Suppressor macrophage treated with lipopolysaccharide for 4 hours (primary cell): ENCODE measurements around the gene EYS.

Source experiments
- DNase-seq: peaks from one replicate; pipeline ENCODE4 v3.0.0-alpha.2; 2020

EYS gene

DNA sequence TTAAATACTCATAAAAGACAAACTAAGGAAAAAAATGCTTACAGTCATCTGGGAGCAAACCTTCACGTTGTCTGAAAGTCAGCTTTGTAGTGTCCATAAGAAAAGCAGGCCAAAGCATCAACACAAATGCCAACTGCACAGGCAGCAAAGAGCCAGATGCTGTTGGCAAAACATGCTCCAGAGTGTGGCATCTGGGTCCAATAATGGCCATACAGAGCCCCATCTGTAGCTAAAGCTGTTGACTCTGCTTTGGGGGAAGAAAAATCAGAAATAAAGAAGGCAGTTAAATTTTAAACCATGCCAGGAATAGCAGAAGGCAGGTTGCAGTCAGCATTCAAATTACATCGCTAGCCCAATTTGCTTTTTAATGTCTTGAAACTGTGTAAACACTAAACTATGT is 776.3 kb downstream of the EYS start:
- no peak for DNase-seq

DNA sequence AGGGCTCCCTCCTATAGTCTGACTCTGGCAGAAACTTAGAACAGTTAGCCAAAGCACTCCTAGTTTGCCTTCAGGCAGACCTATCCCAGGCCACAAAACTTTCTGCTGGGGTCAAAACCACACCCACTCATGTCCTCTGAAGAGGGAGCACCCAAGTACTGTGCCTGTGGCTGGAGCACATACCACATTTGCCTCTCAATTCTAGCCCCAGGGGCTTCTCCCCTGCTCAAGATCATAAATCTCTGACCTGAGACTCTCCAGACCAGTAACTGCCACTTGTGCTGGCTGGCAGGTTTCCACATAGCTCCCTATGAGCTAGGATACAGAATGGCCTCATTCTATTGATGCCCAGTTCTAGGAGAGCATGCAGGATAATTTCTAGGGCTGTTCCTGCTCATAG is 781.0 kb downstream of the EYS start:
- no peak for DNase-seq

DNA sequence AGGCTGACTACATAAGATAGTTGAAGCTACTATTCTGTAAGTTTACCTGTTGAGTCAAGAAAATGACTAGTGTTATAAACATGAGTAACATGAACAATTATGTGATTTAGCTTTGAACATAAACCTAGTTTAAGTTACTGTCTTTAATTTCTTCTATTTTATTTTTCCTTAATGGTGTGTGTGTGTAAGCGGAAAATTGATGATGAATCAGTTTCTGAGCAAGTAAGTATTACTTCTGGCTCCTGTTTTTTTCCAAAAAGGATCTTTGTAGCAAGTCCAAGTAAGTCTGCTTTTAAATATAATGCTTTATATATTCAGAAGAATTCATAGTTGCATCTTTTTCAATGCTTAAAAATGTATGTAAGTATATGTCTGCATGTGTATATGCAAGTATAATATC is 786.8 kb downstream of the EYS start:
- DNase-seq = no peak

DNA sequence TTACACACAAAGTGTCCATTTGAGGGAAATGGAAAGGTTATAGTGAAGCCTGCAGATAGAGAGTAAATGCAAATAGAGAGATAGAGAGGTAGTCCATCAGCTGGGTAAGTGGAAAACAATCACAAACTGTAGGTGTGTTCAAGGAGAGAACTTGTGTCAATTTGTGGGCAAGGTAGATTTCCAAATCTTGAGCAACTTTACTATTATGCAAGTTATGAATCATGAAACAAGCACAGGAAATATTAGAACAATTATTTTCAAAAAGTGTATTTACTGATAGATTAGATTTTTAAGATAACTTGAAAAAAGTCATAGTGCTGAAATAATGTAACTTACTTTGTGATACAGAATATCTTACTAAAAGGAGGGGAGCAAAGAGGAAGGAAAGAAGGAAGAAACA is 792.9 kb downstream of the EYS start:
- no peak for DNase-seq

DNA sequence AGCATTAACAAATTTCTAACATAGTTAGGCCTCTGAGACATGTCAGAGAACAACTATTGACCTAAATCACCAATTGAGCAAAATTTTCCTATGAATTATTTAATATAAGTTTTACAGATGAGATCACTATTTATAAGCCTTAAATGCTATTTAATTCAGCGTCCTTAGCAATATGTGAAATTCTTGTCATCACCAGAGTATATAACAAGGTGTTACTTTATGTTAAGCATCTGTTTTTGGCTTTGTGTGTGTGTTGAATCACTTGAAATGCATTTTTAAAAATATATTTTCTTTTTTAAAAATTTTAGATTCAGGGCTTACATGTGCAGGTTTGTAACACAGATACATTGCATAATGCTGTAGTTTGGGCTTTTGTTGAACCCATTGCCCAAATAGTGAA is 794.1 kb downstream of the EYS start:
- no peak for DNase-seq

DNA sequence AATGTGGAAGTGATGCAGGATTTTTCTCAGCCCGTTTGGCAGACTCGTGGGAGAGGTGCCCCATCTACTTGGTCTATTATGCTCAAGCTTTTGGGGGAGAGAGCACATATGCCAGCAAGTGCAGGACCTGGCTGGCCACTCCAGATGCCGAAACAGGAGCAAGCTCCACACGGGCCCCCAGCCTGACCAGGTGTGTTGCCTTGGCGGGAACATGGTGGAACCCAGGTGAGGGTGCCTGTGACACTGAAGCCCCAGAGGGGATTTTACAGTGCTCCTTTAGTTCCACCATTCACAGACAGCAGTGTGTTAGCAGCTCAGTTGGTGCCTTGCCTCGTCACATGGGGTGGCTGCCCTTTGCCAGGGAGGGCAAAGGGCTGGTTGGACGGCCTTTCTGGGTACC is 798.9 kb downstream of the EYS start:
- no peak for DNase-seq

DNA sequence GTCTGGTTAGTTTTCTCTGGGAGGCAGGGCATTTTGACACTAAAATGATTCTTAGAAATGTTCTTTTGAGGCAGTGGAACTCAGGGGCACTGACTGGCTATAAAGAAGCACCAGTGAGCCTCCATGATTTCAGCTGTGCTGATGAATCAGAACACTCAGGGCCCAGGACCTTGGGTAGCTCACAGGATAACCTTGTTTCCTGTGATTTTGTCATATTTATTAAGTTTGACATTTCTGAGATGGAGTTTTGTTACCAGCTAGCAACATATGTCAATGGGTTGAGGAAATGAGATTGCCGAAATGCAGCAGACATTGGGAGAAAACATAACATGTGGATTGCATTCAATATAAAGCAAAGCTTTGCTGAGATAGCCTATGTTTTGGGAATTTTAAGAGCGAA is 802.4 kb downstream of the EYS start:
- no peak for DNase-seq

DNA sequence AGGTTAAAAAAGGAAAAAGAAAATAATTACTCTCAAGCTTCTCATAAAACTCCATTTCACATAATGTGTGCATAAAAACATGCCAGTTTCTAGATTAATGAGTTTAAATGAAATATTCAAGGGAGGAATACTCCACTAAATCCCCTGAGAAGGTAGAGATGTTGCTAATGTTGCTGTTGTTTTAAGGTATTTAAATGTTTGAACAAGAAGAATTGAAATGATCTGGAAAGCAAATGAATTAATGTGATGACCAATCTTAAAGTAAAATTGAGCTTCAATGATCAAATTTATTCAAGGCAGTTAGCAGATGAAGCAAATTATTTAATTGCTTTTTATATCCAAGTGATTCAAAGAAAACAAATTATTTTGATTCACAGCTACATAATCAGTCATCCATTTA is 804.4 kb downstream of the EYS start:
- DNase-seq = no peak

DNA sequence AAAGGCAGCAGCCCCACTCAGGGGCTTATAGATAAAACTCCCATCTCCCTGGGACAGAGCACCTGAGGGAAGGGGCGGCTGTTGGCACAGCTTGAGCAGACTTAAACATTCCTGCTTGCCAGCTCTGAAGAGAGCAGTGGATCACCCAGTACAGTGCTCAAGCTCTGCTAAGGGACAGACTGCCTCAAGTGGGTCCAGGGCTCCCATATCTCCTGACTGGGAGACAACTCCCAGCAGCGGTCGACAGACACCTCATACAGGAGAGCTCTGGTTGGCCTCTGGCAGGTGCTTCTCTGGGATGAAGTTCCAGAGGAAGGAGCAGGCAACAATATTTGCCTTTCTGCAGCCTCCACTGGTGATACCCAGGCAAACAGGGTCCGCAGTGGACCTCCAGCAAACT is 810.1 kb downstream of the EYS start:
- DNase-seq = no peak

DNA sequence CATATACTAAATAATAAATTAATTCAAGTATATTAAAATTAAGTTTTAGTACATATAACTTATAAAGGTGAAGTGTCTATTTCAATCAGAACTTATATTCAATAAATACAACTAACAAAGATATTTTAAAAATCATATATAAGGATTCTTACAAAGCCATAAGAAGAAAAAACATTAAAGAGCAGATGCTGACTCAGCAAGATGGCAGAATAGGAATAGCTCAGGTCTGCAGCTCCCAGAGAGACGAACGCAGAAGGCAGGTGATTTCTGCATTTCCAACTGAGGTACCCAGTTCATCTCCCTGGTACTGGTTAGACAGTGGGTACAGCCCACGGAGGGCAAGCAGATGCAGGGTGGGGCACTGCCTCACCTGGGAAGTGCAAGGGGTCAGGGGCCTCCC is 811.1 kb downstream of the EYS start:
- DNase-seq = no peak

DNA sequence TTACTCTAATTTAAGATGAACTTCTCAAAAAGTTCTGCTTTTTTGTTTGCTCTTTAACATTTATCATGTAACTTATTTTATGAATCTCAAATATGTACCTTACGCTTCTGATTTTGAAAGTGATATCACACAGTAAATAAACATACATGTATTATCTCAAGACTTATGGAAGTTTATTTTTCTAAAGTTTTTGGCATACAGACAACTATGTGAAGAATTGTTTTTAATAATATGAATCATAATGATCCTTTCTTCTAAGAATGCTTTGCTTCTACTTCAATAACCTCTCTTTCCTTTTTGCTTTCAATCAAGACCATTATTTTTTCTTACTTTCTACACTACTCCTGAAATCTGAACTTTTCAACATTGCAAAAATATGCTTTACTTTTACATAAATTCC is 816.4 kb downstream of the EYS start:
- DNase-seq = no peak

DNA sequence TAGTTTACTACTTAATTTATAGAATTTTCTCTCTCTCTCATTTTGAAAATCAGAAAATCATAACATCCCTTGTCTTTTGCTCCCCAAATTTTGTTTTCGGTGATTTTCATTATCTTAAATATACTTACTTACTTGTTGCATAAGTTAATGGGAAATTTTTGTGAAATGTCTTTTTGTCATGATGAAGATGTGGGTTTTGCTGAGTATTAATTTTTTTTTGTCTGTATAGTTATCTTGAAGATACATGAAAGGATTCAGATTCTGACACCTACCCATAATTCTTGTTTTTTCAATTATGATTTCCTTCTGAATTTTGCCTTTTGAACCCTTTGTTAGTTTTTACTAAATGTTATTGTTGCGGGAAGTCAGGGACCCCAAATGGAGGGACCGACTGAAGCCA is 817.9 kb downstream of the EYS start:
- no peak for DNase-seq

DNA sequence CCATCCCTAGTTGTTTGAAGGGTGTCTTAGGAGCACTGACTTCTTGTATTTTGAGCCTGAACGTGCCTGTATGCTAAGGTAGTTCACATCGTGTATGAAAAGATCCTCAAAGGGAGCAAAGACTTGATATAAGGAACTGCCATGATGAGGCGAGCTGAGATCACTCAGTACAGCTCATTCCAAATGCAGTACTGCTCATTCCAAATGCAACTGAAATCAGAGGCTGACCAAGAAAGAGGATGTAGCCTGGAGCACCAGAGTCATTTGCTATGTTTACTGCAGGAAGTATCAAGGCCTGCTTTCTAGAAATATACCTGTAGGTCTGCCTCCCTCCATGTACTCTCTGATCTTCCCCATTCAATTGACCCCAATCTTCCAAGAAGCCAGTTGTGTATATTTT is 832.2 kb downstream of the EYS start:
- DNase-seq = no peak

DNA sequence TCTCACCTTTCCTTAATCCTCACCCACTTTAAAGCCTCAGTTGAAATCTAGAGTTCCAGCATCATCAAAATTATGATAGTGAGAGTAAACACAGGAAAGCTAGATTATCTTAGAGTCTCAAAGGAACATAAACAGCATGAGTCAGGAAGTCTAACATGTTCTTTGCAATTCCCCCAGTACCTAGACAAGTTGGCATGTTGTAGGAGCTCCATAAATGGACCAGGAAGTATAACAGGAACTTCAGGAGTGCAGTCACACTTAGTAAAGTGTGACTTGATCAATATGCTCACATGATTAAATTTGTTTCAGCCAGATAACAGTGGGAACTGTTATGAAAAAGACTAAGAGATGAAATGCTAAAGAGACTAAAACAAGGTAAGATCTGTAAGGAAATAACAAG is 834.4 kb downstream of the EYS start:
- no peak for DNase-seq

DNA sequence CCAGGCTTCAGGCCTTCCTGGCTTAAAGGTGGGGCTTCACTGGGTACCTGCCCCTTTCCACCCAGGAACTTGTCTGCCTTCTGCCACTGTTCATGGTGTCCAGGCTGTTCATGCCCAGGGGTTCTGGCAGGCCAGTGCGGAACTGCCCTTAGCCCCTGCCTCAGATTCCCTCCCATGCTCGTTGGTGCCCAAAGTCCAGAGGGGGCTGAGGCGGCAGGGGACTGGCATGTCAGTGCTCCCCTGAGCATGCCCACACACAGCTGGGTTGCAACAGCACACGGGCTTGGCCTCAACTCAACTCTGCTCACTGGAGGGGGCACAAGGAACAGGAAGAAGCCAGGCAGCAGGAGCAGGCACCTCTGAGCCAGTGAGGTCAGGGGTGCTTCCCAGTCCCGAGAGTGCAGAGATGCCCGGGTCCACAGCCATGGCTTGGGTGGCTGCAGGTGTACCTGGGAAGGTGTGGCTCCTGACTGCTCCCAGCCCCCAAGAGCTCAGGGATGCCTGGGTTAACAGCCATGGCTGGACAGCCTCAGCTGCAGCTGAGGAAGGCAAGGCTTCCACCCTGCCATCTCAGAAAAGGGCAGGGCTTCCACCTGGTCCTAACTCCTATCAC is 845.9 kb downstream of the EYS start:
- no peak for DNase-seq

DNA sequence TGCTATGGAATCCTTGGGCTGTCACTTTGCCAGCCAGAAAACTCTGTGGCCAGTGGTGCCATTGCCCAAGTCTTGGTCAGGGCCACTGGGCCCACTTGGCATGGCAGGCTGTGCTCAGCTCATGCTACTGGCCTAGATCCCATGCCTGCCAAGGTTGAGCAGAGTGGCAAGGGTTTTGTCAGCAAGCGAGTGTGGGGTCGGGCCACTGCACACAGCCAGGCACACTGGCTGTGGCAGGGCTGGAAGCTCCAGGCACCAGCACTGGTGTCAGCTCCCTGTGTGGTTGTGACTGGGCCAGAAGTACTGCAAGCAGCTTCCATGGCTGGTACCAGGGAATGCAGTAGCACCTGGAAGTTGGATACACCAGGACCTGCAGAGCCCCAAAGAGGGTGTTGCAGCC is 846.8 kb downstream of the EYS start:
- DNase-seq = no peak

DNA sequence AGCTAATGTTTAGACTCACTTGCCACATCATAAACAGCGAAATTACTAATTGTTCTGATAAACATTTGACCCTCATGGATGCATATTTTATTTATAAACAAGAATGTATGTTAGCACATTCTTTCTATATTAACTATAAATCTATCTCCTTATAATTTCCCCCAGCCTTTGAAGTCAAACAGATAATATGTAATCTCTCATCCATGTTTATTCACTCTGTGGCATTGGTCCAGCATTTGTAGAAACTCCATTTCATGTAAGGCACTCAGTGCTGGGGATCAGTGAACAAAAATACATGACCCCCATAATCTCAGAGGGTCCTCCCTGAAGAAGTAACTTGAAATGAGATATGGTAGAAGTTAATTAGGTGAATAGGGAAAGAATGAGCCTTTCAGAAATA is 856.9 kb downstream of the EYS start:
- DNase-seq = no peak

DNA sequence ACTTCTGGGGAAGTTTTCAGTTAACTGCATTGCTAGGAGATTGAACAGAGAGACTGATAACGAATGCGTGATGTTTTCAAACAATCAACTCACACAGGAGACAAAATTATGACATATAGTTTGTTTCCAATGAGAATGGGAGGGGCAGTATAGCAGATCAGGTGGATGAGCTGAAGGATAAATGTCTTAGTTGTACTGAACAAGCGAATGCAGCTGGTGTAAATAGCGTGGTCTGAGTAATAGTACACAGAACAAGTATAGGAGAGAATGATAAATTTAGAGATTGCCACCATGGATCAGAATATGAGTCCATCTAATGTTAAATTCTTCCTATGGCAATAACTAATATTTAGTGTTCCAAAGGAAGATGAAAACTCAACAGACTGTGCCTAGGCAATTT is 858.6 kb downstream of the EYS start:
- no peak for DNase-seq

DNA sequence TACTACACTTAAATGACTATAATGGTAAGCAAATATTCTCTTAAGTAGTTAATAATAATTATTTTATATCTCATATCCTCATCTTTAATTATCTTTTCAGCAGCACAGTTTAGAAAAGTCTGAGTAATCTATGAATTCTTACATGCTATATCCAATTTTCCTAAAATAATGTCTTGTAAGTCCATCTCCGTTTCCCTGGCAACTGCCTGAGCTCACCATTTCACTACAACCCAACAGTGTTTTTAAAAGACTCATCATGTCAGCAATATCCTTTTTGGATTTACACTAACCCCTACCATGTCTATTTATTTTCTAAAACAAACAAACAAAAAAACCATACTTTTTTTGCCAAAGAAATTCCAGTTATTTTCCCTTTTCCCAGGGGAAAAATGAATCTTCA is 859.6 kb downstream of the EYS start:
- no peak for DNase-seq

DNA sequence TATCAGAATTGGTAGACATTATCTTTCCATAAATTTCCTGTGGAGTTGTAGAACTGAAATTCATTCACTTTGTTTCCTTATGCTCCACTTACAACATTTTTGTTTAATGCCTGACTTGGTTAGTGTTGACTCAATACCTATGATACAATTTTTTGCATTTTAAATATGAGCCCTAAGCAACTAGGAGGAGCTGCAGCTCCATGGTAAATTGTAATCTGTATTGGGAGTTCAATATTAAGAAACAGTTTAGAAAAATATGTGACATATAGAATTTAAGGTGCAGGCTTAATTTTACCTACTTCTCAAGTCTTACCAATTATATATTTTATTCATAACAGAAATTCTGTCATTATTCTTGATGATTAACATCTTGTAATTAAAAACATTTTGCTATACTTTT is 868.3 kb downstream of the EYS start:
- DNase-seq = no peak

DNA sequence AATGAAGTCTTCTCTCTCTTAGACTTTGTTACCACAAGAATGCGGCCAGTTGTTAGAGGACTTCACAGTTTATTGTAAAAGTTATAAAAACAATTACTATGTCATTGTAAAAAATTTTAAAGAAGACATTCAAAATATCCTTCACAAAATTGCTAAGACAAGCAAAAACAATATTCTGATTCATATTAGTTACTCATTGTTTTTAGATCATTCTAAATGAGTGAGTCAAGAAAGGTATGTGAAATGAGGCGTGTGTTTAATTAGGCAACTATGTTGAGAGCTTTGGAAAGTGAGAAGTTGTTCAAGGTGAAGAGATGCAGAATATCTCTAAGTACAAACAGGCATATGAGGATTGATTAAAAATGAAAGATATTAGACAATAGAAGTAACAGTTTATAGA is 875.3 kb downstream of the EYS start:
- no peak for DNase-seq

DNA sequence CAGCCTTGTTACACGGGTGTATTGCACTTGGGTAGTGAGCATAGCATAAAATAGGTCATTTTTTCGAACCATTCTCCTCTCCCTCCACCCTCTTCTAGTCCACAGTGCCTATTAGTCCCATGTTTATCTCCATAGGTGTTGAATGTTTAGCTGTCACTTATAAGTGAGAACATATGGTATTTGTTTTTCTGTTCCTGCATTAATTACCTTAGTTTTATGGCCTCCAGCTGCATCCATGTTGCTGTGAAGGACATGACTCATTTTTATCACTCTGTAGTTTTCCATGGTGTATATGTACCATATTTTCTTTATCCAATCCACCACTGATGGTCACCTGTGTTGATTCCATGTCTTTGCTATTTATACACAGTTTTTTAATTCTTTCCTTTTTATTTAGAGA is 889.5 kb downstream of the EYS start:
- DNase-seq = no peak

DNA sequence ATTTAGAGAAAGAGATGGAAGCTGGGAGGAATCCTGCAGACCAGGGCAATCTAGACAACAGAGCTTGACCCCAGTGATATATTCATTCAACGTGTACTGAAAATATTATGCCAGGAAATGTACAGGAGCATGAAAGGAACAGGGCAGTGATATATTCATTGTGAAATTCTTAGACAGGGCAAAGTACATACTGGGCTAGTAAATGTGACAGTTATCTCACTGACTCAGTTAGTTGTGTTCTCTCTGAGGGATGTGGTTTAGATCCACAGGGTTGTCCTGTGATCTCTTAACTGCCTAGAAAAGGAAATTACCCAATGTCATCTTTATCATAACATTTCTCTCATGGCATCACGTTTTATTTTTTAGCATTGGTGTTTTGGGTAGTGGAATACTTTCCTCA is 891.3 kb downstream of the EYS start:
- no peak for DNase-seq

DNA sequence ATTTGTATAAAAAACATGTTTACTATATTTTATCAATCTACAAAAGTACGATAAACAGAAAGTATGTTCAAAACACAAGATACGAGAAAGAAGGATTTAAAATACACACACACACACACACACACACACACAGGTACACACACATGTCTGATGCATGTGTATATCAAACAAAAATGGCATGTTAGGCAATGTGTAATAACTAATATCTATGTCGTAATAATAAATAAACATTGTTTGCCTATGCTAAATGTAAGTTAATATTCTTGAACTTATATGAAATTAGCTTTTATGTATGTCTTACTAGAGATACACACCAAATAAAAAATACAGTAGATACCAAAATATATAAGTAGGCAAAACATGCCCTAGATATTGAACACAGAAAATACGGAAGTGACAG is 894.9 kb downstream of the EYS start:
- DNase-seq = no peak

DNA sequence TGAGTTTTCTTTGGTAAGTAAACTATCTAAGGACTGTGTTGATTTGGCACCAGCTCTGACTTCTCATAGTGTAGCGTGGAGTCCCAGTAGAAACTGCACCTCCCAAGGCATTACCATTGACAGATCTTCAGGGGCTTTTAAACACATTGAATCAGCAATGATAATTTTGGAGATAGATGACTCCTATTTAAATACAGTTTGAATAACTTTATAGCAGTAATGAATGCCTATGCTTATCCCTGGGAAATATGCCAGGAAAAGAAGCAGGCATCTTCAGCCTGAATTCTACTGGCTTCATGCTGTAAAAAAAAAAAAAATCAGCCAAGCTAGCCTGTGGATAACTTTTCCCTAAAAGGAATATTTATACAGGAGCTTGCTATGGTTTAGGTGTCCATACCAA is 895.9 kb downstream of the EYS start:
- no peak for DNase-seq

DNA sequence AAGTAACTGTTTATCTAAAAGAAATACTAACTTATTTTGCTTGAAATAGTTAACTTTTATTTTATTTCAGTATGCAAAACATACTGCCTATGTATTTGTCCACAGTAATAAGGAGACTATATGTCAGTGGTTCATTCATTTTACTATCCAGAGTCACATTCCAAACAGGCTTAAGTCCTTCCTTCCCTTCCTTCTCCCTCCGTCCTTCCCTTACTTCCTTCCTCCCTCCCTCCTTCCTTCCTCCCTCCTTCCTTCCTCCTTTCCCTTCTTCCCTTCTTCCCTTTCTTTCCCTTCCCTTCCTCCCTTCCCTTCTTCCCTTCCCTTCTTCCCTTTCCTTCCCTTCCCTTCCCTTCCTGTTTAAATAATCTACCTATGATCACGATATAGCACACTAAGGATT is 899.2 kb downstream of the EYS start:
- DNase-seq = no peak
